HL-60 (cell line): Measurements from ENCODE around the gene ACOXL.

Source experiments
- DNase-seq, 2 experiments: peaks; one replicate each; pipeline ENCODE4 v3.0.0-alpha.2; 2010 to 2020; ENCODE audit warnings: low read depth in 1 of 2, low spot score in 1 of 2
- H3K27ac ChIP-seq: fragments of 250-450 bp; sonication (Bioruptor Pico); replicated peaks from 2 replicates; pipeline ENCODE4 v1.5.1; 2020; ENCODE audit warnings: mild to moderate bottlenecking, moderate library complexity
- H3K27me3 ChIP-seq: fragments of 250-450 bp; sonication (Bioruptor Pico); 2 replicates; pipeline ENCODE4 v1.5.1; 2021; ENCODE audit warnings: mild to moderate bottlenecking, moderate library complexity; ENCODE audit not compliant: insufficient read depth, poor library complexity, severe bottlenecking
- H3K4me3 ChIP-seq: replicated peaks from 2 replicates; pipeline ENCODE4 v1.5.1; 2011; ENCODE audit warnings: mild to moderate bottlenecking, control low read depth, low read length; ENCODE audit not compliant: insufficient read depth
- GABPA ChIP-seq: IDR thresholded peaks from 2 replicates; pipeline ENCODE4 v1.6.1; 2012; ENCODE audit warnings: low read depth
- POLR2AphosphoS5 ChIP-seq: IDR thresholded peaks from 2 replicates; pipeline ENCODE4 v1.6.1; 2012; ENCODE audit warnings: low read depth
- SPI1 ChIP-seq: IDR thresholded peaks from 2 replicates; pipeline ENCODE4 v1.6.1; 2012; ENCODE audit warnings: low read depth, mild to moderate bottlenecking, borderline replicate concordance
- TF ChIP-seq, protein P1 (sequence below): IDR thresholded peaks from 2 replicates; pipeline ENCODE4 v1.6.1; 2012; ENCODE audit warnings: low read depth; ENCODE audit not compliant: insufficient replicate concordance
- TF ChIP-seq, protein P2 (sequence below): IDR thresholded peaks from one replicate; pipeline ENCODE4 v1.5.1; 2011; ENCODE audit warnings: low read length, control low read depth, inconsistent platforms; ENCODE audit not compliant: insufficient read depth

Gene ACOXL

DNA sequence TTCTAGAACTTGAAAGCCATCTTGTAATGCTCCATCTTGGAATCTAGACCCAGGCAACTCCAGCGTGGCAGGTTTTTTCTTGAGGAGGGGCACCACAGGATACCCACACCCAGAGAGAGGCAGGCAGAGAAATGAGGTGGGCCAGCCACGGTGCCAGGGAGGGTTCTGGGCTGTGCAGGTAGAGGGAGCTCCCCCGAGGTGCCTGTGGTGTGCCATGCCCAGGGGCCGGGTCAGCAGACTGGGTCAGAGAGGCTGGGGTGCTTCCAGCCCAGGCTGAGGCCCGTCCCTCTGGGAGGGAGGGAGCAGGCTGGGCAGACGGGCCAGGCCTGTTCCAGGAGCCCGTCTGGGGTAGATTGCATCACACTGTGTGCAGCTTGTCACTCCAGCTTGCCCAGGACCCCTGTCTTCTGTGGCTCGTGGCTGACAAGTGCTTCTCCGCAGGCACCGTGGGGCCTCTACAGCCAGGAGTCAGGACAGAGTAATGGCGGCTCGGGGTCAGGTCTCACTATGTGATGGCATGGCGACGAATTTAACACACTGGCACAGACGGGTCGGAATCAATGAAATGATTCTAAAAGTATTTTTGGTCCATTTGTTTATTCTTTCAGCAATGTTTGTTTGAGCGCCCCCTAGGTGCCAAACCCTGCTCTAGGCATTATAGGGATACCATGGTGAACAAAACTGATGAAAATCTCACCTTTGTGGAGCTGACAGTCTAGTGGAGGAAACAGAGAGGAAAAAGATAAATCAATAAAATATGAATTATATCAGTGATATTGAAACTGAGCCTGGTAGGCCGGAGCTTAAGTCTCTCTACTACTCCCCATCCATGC is 144.0 kb downstream of the ACOXL start:
- H3K27ac ChIP-seq: no peak overlapping the region
- no peak for TF ChIP-seq POLR2AphosphoS5
- TF ChIP-seq, protein P1, sequence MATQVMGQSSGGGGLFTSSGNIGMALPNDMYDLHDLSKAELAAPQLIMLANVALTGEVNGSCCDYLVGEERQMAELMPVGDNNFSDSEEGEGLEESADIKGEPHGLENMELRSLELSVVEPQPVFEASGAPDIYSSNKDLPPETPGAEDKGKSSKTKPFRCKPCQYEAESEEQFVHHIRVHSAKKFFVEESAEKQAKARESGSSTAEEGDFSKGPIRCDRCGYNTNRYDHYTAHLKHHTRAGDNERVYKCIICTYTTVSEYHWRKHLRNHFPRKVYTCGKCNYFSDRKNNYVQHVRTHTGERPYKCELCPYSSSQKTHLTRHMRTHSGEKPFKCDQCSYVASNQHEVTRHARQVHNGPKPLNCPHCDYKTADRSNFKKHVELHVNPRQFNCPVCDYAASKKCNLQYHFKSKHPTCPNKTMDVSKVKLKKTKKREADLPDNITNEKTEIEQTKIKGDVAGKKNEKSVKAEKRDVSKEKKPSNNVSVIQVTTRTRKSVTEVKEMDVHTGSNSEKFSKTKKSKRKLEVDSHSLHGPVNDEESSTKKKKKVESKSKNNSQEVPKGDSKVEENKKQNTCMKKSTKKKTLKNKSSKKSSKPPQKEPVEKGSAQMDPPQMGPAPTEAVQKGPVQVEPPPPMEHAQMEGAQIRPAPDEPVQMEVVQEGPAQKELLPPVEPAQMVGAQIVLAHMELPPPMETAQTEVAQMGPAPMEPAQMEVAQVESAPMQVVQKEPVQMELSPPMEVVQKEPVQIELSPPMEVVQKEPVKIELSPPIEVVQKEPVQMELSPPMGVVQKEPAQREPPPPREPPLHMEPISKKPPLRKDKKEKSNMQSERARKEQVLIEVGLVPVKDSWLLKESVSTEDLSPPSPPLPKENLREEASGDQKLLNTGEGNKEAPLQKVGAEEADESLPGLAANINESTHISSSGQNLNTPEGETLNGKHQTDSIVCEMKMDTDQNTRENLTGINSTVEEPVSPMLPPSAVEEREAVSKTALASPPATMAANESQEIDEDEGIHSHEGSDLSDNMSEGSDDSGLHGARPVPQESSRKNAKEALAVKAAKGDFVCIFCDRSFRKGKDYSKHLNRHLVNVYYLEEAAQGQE: no peak
- TF ChIP-seq SPI1: no peak
- TF ChIP-seq GABPA: no peak
- TF ChIP-seq, protein P2, sequence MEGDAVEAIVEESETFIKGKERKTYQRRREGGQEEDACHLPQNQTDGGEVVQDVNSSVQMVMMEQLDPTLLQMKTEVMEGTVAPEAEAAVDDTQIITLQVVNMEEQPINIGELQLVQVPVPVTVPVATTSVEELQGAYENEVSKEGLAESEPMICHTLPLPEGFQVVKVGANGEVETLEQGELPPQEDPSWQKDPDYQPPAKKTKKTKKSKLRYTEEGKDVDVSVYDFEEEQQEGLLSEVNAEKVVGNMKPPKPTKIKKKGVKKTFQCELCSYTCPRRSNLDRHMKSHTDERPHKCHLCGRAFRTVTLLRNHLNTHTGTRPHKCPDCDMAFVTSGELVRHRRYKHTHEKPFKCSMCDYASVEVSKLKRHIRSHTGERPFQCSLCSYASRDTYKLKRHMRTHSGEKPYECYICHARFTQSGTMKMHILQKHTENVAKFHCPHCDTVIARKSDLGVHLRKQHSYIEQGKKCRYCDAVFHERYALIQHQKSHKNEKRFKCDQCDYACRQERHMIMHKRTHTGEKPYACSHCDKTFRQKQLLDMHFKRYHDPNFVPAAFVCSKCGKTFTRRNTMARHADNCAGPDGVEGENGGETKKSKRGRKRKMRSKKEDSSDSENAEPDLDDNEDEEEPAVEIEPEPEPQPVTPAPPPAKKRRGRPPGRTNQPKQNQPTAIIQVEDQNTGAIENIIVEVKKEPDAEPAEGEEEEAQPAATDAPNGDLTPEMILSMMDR: no peak
- no peaks in the 10 kb centered on the region for H3K27me3 ChIP-seq
- no peak overlapping the region for H3K4me3 ChIP-seq
- no peak for DNase-seq

GRCh38 chr2:110877031-110877827 is 144.9 kb downstream of the ACOXL start:
- Histone ChIP-seq H3K27me3 (no peaks in the 10 kb centered on the region), H3K4me3 (no peak overlapping the region), H3K27ac (no peak overlapping the region)
- no peak for DNase-seq
- TF ChIP-seq SPI1 (no peak), POLR2AphosphoS5 (no peak), GABPA (no peak)
- TF ChIP-seq, protein P1: no peak
- TF ChIP-seq, protein P2: no peak

- H3K4me3 ChIP-seq: no peak overlapping the region
- no peak overlapping the region for H3K27ac ChIP-seq
- TF ChIP-seq SPI1 (no peak), POLR2AphosphoS5 (no peak), GABPA (no peak)
- TF ChIP-seq, protein P1: no peak
- TF ChIP-seq, protein P2: no peak
- DNase-seq: no peak
- H3K27me3 ChIP-seq: no peaks in the 10 kb centered on the region
Measured at GRCh38 chr2:110878150-110878549, 145.8 kb downstream of the ACOXL start.
